Heart right ventricle (tissue), 16 donors: ENCODE data around the gene CNTN5. TPM values are rescaled to one million over a fixed set of nuclear protein-coding genes. Genes with fewer than 3 reads are reported as not detected.

Source experiments
- ATAC-seq, 8 donors: fragments of 200-7000 bp; cut with Tn5 transposase; one replicate each; pipeline ENCODE4 v1.9.1; 2020; ENCODE audit warnings: mild to moderate bottlenecking in 8 of 8, moderate library complexity in 8 of 8, moderate number of reproducible peaks in 1 of 8
- DNase-seq, 2 donors: peaks; one replicate each; pipeline ENCODE4 v3.0.0-alpha.2; 2020
- H3K27ac ChIP-seq, 10 donors: fragments of 200-600 bp; sonication (generic) in 2 of 10; one replicate each; pipeline versions ENCODE4 v1.5.0 to v1.8.0; 2020 to 2022; ENCODE audit warnings: mild to moderate bottlenecking in 3 of 10
- H3K27me3 ChIP-seq, 7 donors: fragments of 200-600 bp; one replicate each; pipeline ENCODE4 v1.8.0; 2021 to 2022; ENCODE audit warnings: mild to moderate bottlenecking in 2 of 7
- H3K36me3 ChIP-seq, 9 donors: fragments of 200-600 bp; sonication (generic) in 1 of 9; one replicate each; pipeline versions ENCODE4 v1.5.0 to v1.8.0; 2020 to 2022; ENCODE audit warnings: mild to moderate bottlenecking in 2 of 9
- H3K4me1 ChIP-seq, 9 donors: fragments of 200-600 bp; sonication (generic) in 1 of 9; one replicate each; pipeline versions ENCODE4 v1.5.0 to v1.8.0; 2020 to 2022; ENCODE audit warnings: mild to moderate bottlenecking in 4 of 9
- H3K4me3 ChIP-seq, 10 donors: fragments of 200-600 bp; sonication (generic) in 2 of 10; one replicate each; pipeline versions ENCODE4 v1.5.0 to v1.8.0; 2020 to 2022; ENCODE audit warnings: mild to moderate bottlenecking in 7 of 10, moderate library complexity in 2 of 10
- H3K9me3 ChIP-seq, 11 donors: fragments of 200-600 bp in 10 of 11; sonication (generic) in 2 of 11; one replicate each; pipeline versions ENCODE4 v1.5.0 to v1.8.0; 2013 to 2022; ENCODE audit warnings: mild to moderate bottlenecking in 2 of 11, control low read depth in 1 of 11, moderate library complexity in 1 of 11
- CTCF ChIP-seq, 9 donors: fragments of 200-600 bp; sonication (generic) in 2 of 9; IDR thresholded peaks; one replicate each; pipeline versions ENCODE4 v1.5.0 to v1.8.0; 2021 to 2022; ENCODE audit warnings: antibody characterized with exemption in 9 of 9, mild to moderate bottlenecking in 5 of 9, moderate library complexity in 1 of 9
- WGBS, 2 donors: extraction: QIAGEN DNeasy Blood & Tissue Kit; methylation state at CpG; one replicate each; pipeline ENCODE4 v1.1.7; 2013; ENCODE audit warnings: inconsistent platforms in 1 of 2; 5-methylcytosine and 5-hydroxymethylcytosine counted together
- intact Hi-C, 10 donors: fragments of 100-400 bp; cut with DNase I; formaldehyde crosslinking; loops; one replicate each; pipeline versions ENCODE4 v1.11.1 to v1.14.2; 2022
- polyA plus RNA-seq, 2 donors: library from polyadenylated mRNA; stranded (reverse); fragments of 200-250 nt; gene quantifications; one replicate each; pipeline ENCODE4 v1.2.3, GENCODE V29; 2013
- total RNA-seq, 10 donors: library from RNA; stranded (reverse); fragmentation: NEBNext Ultra II Directional in 3 of 10; extraction: Animal tissue kit (Norgen Biotek cat#: 25700) in 3 of 10; gene quantifications; one replicate each; pipeline versions ENCODE4 v1.2.1 to v1.2.4, GENCODE V29; 2021 to 2023
- donor health status: Arrhythmogenic right ventricular cardiomyopathy.
- donor health status: ischemic (EF 13 %, LVEDD 7.1; RV severe dilation, severe dysfunction).
- donor health status: healthy with polysubstance abuse.
- donor health status: DM: no; HTN: yes; CAD: no.
- donor health status: DM: no; HTN: no; CAD: no.
- donor health status: ischemic (EF 25% LVEDD 6.9; RV normal size, moderate dysfunction).
- donor health status: ischemic (EF 25% LVEDD 5.7; RV mildly dilated, moderate dysfunction).
- donor health status: healthy.
- donor health status: DM: yes; HTN: yes; CAD: no.
- donor health status: Ischemic cardiomyopathy.
- donor health status: ischemic (EF 35%, LVEDD 5.7; RV mildly dilated, moderate dysfunction).
- donor health status: nonischemic (EF 11% LVEDD 7.7; RV severe dilation, severe dysfunction).
- donor health status: DM: yes; HTN: yes; CAD: no.
- donor health status: PGD.
- donor health status: ischemic (EF 29% LVEDD 5.4; RV normal size, mild dysfunction).
- donor health status: nonischemic (EF 23%, LVEDD 6.1; RV moderate dilation, normal function).

Gene CNTN5
- total and polyA plus RNA-seq, 12 donors = 0.05 to 0.35 (median 0.17) TPM; not detected in 6

- ATAC-seq = no peak
- no peak for TF ChIP-seq CTCF (IDR thresholded peaks at IDR 0.05)
These were observed 1161.6 kb downstream of the CNTN5 start for GRCh38 chr11:100182350-100182749.

GRCh38 chr11:100182927-100183326, 1162.2 kb downstream of the CNTN5 start:
- no peak for DNase-seq
- H3K27me3 ChIP-seq = no peaks in the 10 kb centered on the region
- no peak overlapping the region for H3K4me3 ChIP-seq
- H3K4me1 ChIP-seq = no peaks in the 10 kb centered on the region
- no peak overlapping the region for H3K27ac ChIP-seq
- H3K36me3 ChIP-seq = no peaks in the 10 kb centered on the region
- intact Hi-C loops = no loop called here
- 49 to 59% methylated on average over 2 of the region's 2 CpGs for WGBS, 2 donors
- peaks cover 0 to 15% (median 0%) of the 10 kb centered on the region in 11 donors for H3K9me3 ChIP-seq
- TF ChIP-seq CTCF (IDR thresholded peaks at IDR 0.05) = no peak
- ATAC-seq = no peak

More at GRCh38 chr11:100182350-100182749, 1161.6 kb downstream of the CNTN5 start:
- Histone ChIP-seq H3K4me1 (no peaks in the 10 kb centered on the region), H3K27ac (no peak overlapping the region), H3K27me3 (no peaks in the 10 kb centered on the region), H3K4me3 (no peak overlapping the region), H3K9me3 (peaks cover 0 to 11% (median 0%) of the 10 kb centered on the region in 11 donors), H3K36me3 (no peaks in the 10 kb centered on the region)
- no peak for DNase-seq
- intact Hi-C loops = no loop called here

GRCh38 chr11:100185588-100185987, 1164.8 kb downstream of the CNTN5 start:
- WGBS, 2 donors = 90 to 92% methylated on average over 5 of the region's 5 CpGs
- no peaks in the 10 kb centered on the region for H3K27me3 ChIP-seq
- ATAC-seq = no peak
- no peaks in the 10 kb centered on the region for H3K36me3 ChIP-seq
- H3K27ac ChIP-seq = no peak overlapping the region
- DNase-seq = no peak
- no peak for TF ChIP-seq CTCF (IDR thresholded peaks at IDR 0.05)
- H3K4me3 ChIP-seq = no peak overlapping the region
- no peaks in the 10 kb centered on the region for H3K4me1 ChIP-seq
- intact Hi-C loops = no loop called here
- H3K9me3 ChIP-seq = peaks cover 0 to 15% (median 0%) of the 10 kb centered on the region in 11 donors

GRCh38 chr11:100188137-100188783, 1167.5 kb downstream of the CNTN5 start:
- DNase-seq = no peak
- ATAC-seq = no peak
- intact Hi-C loops = no loop called here
- 86 to 92% methylated on average over 6 of the region's 6 CpGs for WGBS, 2 donors
- H3K27me3 ChIP-seq = no peaks in the 10 kb centered on the region
- no peak overlapping the region for H3K4me3 ChIP-seq
- TF ChIP-seq CTCF (IDR thresholded peaks at IDR 0.05) = no peak
- H3K27ac ChIP-seq = no peak overlapping the region
- no peaks in the 10 kb centered on the region for H3K36me3 ChIP-seq
- H3K4me1 ChIP-seq = no peaks in the 10 kb centered on the region
- H3K9me3 ChIP-seq = peaks cover 0 to 15% (median 0%) of the 10 kb centered on the region in 11 donors
